Fibroblast of the aortic adventitia (primary cell): ENCODE measurements around the gene OLIG3. TPM values are rescaled to one million over a fixed set of nuclear protein-coding genes. Genes with fewer than 3 reads are reported as not detected.

Experiments used
- DNase-seq: peaks from one replicate; pipeline ENCODE4 v3.0.0-alpha.2; 2010; ENCODE audit warnings: low read depth
- H3K4me3 ChIP-seq: 2 replicates; pipeline ENCODE4 v1.5.1; 2011; ENCODE audit warnings: low read depth, mild to moderate bottlenecking, control low read depth, low read length, moderate library complexity
- CTCF ChIP-seq: IDR thresholded peaks from 2 replicates; pipeline ENCODE4 v1.5.1; 2011; ENCODE audit warnings: mild to moderate bottlenecking, low read length, control low read depth, inconsistent platforms; ENCODE audit not compliant: insufficient read depth
- total RNA-seq: library from RNA; depleted of rRNA; stranded (reverse); fragments of >200 nt; gene quantifications from 2 replicates; pipeline ENCODE4 v1.2.3, GENCODE V29; 2012; ENCODE audit warnings: low replicate concordance

OLIG3 gene
- total RNA-seq, 1 donor, result not detected

DNA sequence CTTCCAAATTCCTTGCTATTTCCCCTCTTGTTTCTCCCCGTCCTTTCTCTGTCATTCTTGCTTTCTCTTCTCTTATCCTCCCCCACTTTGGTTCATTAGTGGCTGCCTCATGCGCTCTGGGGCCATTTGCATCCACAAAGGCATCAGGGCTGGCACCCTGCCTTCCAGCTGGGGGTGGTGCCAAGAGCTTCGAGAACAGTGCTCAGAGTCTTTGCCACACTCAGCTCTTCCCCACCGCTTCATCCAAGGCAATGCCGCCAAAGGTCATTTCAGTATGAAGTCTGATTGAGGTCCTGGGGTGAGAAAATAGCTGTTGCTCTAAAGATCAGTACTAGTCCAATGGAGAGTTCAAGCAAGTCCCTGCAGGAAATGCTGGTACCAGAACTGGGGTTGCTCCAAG, 22.7 kb downstream of the OLIG3 start:
- DNase-seq, result no peak
- H3K4me3 ChIP-seq, result no peak overlapping the region
- no peak for TF ChIP-seq CTCF

DNA sequence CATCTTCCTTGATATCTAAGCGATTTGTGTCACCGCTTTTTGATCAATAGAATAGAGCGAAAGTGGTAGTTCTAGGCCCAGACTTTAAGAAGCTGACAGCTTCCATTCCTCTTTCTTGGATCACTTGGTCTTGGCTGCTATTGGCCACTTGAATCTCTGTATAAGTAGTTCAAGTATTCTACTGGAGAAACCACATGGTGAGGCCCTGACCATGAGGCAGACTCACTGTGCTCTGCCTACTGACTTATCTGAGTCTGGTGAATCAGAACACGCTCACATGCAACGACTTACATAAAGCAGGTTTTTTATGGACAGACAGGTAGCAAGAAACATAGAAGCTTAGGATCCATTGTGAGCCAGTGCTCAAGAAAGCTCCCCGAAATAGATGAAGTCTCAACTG, 27.0 kb downstream of the OLIG3 start:
- no peak for DNase-seq
- TF ChIP-seq CTCF, result no peak
- no peak overlapping the region for H3K4me3 ChIP-seq

- no peak for TF ChIP-seq CTCF
- no peak overlapping the region for H3K4me3 ChIP-seq
- no peak for DNase-seq
Measured at GRCh38 chr6:137465378-137466009, 28.7 kb downstream of the OLIG3 start.

- peak; percentile 5 for DNase-seq
- H3K4me3 ChIP-seq, result no peak overlapping the region
- TF ChIP-seq CTCF, result no peak
Measured at GRCh38 chr6:137452333-137452894, 41.8 kb downstream of the OLIG3 start.

GRCh38 chr6:137443901-137444300, 50.3 kb downstream of the OLIG3 start:
- peak; percentile 11 for TF ChIP-seq CTCF
- no peak for DNase-seq
- H3K4me3 ChIP-seq, result no peak overlapping the region
